ENCODE results near the gene TMPRSS3.

DNA sequence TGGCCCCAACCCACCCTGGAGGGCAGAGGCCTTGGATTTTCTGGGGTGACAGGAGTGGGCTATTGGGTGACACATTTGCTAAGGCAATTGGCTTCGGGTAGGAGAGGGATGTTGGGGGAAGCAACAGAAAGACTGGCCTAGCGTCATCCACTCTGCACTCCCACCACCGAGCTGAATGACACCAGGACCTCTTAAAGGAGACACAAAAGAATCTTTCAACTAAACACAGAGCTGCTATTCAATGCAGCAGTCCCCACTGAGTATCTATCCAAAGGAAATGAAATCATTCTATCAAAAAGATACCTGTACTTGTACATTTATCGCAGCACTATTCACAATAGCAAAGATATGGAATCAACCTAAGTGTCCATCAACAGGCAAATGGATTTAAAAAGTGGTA is 51.2 kb downstream of the TMPRSS3 start:
- TF ChIP-seq, protein P1, sequence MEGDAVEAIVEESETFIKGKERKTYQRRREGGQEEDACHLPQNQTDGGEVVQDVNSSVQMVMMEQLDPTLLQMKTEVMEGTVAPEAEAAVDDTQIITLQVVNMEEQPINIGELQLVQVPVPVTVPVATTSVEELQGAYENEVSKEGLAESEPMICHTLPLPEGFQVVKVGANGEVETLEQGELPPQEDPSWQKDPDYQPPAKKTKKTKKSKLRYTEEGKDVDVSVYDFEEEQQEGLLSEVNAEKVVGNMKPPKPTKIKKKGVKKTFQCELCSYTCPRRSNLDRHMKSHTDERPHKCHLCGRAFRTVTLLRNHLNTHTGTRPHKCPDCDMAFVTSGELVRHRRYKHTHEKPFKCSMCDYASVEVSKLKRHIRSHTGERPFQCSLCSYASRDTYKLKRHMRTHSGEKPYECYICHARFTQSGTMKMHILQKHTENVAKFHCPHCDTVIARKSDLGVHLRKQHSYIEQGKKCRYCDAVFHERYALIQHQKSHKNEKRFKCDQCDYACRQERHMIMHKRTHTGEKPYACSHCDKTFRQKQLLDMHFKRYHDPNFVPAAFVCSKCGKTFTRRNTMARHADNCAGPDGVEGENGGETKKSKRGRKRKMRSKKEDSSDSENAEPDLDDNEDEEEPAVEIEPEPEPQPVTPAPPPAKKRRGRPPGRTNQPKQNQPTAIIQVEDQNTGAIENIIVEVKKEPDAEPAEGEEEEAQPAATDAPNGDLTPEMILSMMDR (IDR thresholded peaks at IDR 0.05) = no peak
- no peak for TF ChIP-seq EZH2 (IDR thresholded peaks at IDR 0.05; ENCODE audit: borderline replicate concordance, insufficient read depth, low read depth, low read length, poor library complexity, severe bottlenecking)

Data from B cell (primary cell).